ENCODE measurements around the gene C1orf141. TPM values are rescaled to one million over a fixed set of nuclear protein-coding genes. Genes with fewer than 3 reads are reported as not detected.
A peak's percentile ranks its signal among the peaks of the same experiment; 100 is the strongest.

C1orf141 gene
- total and polyA plus RNA-seq, 9 of the 15 experiments (the other 6 are each of a cell fraction or from before 2014, with no cell fraction given): not detected

DNA sequence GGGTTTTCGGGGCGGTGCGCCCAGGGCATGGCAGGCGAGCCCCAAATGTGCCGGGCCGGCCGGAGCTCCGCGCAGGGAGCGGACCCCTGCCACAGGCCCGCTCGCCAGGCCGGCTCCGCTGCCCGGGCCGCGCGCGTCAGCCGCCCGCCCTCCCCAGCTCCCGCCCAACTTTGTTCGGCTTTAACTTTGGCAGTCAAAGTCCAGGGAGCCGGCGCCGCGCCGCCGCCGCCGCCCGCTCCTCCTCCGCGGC, 81.3 kb downstream of the C1orf141 start (continued):
- TF ChIP-seq, protein P1, sequence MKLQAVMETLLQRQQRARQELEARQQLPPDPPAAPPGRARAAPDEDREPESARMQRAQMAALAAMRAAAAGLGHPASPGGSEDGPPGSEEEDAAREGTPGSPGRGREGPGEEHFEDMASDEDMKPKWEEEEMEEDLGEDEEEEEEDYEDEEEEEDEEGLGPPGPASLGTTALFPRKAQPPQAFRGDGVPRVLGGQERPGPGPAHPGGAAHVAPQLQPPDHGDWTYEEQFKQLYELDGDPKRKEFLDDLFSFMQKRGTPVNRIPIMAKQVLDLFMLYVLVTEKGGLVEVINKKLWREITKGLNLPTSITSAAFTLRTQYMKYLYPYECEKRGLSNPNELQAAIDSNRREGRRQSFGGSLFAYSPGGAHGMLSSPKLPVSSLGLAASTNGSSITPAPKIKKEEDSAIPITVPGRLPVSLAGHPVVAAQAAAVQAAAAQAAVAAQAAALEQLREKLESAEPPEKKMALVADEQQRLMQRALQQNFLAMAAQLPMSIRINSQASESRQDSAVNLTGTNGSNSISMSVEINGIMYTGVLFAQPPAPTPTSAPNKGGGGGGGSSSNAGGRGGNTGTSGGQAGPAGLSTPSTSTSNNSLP (IDR thresholded peaks at IDR 0.05; ENCODE audit: borderline replicate concordance, low read depth, low read length): no peak
- 0 out of 2 replicates have a peak, but pooled peaks have one; percentile 16 for TF ChIP-seq CXXC5 (CRISPR knock-in tag; IDR thresholded peaks at IDR 0.05)
- TF ChIP-seq ZNF133 (CRISPR knock-in tag; IDR thresholded peaks at IDR 0.05): no peak
- 0 out of 2 replicates have a peak, but pooled peaks have one; percentile 14 for TF ChIP-seq SMAD4 (CRISPR knock-in tag; conservative IDR thresholded peaks at IDR 0.05)
- no peak for TF ChIP-seq BRD9 (IDR thresholded peaks at IDR 0.05; ENCODE audit: low read depth, partially characterized antibody)
- no peak for TF ChIP-seq TARDBP (IDR thresholded peaks at IDR 0.05)
- TF ChIP-seq, protein P2, sequence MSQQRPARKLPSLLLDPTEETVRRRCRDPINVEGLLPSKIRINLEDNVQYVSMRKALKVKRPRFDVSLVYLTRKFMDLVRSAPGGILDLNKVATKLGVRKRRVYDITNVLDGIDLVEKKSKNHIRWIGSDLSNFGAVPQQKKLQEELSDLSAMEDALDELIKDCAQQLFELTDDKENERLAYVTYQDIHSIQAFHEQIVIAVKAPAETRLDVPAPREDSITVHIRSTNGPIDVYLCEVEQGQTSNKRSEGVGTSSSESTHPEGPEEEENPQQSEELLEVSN (IDR thresholded peaks at IDR 0.05; ENCODE audit: borderline replicate concordance in 1 of 2, extremely low read depth in 1 of 2, insufficient read depth in 1 of 2, insufficient read length in 1 of 2, low read depth in 1 of 2, low read length in 1 of 2, poor library complexity in 1 of 2, severe bottlenecking in 1 of 2): peak in 1 of 2 experiments; percentile 17
- no peak for TF ChIP-seq KLF13 (tag; IDR thresholded peaks at IDR 0.05; ENCODE audit: borderline replicate concordance, low read depth)
- TF ChIP-seq, protein P3, sequence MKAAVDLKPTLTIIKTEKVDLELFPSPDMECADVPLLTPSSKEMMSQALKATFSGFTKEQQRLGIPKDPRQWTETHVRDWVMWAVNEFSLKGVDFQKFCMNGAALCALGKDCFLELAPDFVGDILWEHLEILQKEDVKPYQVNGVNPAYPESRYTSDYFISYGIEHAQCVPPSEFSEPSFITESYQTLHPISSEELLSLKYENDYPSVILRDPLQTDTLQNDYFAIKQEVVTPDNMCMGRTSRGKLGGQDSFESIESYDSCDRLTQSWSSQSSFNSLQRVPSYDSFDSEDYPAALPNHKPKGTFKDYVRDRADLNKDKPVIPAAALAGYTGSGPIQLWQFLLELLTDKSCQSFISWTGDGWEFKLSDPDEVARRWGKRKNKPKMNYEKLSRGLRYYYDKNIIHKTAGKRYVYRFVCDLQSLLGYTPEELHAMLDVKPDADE (conservative IDR thresholded peaks at IDR 0.05; ENCODE audit: control insufficient read depth, low read depth, low read length): 0 out of 2 replicates have a peak, but pooled peaks have one; percentile 18
- TF ChIP-seq, protein P4, sequence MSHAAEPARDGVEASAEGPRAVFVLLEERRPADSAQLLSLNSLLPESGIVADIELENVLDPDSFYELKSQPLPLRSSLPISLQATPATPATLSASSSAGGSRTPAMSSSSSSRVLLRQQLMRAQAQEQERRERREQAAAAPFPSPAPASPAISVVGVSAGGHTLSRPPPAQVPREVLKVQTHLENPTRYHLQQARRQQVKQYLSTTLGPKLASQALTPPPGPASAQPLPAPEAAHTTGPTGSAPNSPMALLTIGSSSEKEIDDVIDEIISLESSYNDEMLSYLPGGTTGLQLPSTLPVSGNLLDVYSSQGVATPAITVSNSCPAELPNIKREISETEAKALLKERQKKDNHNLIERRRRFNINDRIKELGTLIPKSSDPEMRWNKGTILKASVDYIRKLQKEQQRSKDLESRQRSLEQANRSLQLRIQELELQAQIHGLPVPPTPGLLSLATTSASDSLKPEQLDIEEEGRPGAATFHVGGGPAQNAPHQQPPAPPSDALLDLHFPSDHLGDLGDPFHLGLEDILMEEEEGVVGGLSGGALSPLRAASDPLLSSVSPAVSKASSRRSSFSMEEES (CRISPR knock-in tag; IDR thresholded peaks at IDR 0.05): no peak
- TF ChIP-seq, protein P5, sequence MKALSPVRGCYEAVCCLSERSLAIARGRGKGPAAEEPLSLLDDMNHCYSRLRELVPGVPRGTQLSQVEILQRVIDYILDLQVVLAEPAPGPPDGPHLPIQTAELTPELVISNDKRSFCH (CRISPR knock-in tag; IDR thresholded peaks at IDR 0.05): no peak
- TF ChIP-seq, protein P5 (tag; IDR thresholded peaks at IDR 0.05): 0 out of 2 replicates have a peak, but pooled peaks have one; percentile 6
- no peak for TF ChIP-seq NFE2L1 (tag; IDR thresholded peaks at IDR 0.05; ENCODE audit: borderline replicate concordance, low read depth)
- TF ChIP-seq SIN3A (IDR thresholded peaks at IDR 0.05; ENCODE audit: borderline replicate concordance in 2 of 2, control insufficient read depth in 1 of 2, low read depth in 2 of 2, low read length in 2 of 2): no peak
- no peak for TF ChIP-seq ASH1L (IDR thresholded peaks at IDR 0.05; ENCODE audit: borderline replicate concordance, low read depth, partially characterized antibody)
- TF ChIP-seq TAF7 (tag; IDR thresholded peaks at IDR 0.05): no peak
- peak; percentile 49; the same call in 1 of the 2 replicates for TF ChIP-seq RB1 (IDR thresholded peaks at IDR 0.05; ENCODE audit: low read depth)
- TF ChIP-seq HNRNPL (IDR thresholded peaks at IDR 0.05; ENCODE audit: low read depth, low read length): no peak
- TF ChIP-seq EHMT2 (IDR thresholded peaks at IDR 0.05): no peak
- no peak for TF ChIP-seq C11orf30 (IDR thresholded peaks at IDR 0.05; ENCODE audit: low read depth)
- TF ChIP-seq GATAD2B (IDR thresholded peaks at IDR 0.05; ENCODE audit: borderline replicate concordance): peak; percentile 67; the same call in 1 of the 2 replicates
- peak in 1 of 2 experiments; percentile 41; a peak in 1 of 4 replicates for TF ChIP-seq NONO (IDR thresholded peaks at IDR 0.05; ENCODE audit: low read depth in 2 of 2, low read length in 1 of 2)
- no peak for TF ChIP-seq ZNF785 (CRISPR knock-in tag; IDR thresholded peaks at IDR 0.05)
